ENCODE measurements around the gene METTL8. TPM values are rescaled to one million over a fixed set of nuclear protein-coding genes. Genes with fewer than 3 reads are reported as not detected.

METTL8 gene
- total and polyA plus RNA-seq, 7 donors = 3.0 to 15.5 (median 10.8) TPM

- intact Hi-C loops (cut with DNase I) = loop anchor here in 1 of 2 donors (10.0 kb wide), 1 partner anchor 68 kb away; no protein-coding TSS in a partner anchor
- Histone ChIP-seq H3K27me3 (ENCODE audit: insufficient read depth in 3 of 3, low read length in 2 of 3) (no peaks in the 10 kb centered on the region), H3K27ac (no peak overlapping the region), H3K36me3 (ENCODE audit: insufficient read depth in 1 of 2, low read depth in 1 of 2) (no peaks in the 10 kb centered on the region), H3K4me3 (no peak overlapping the region), H3K9me3 (no peaks in the 10 kb centered on the region), H3K4me1 (peaks cover 5% of the 10 kb centered on the region)
- TF ChIP-seq CTCF (IDR thresholded peaks at IDR 0.05) = no peak
- ATAC-seq = no peak
- 51 to 66% (median 57%) methylated on average over 2 of the region's 2 CpGs for WGBS, 3 donors
- no peak for DNase-seq
Measured at GRCh38 chr2:171412571-171413175, 21.1 kb downstream of the METTL8 start.

- no peak overlapping the region for H3K27ac ChIP-seq
- no peaks in the 10 kb centered on the region for H3K9me3 ChIP-seq
- ATAC-seq (no peak), DNase-seq (no peak)
- no peaks in the 10 kb centered on the region for H3K36me3 ChIP-seq (ENCODE audit: insufficient read depth in 1 of 2, low read depth in 1 of 2)
- H3K27me3 ChIP-seq (ENCODE audit: insufficient read depth in 3 of 3, low read length in 2 of 3) = no peaks in the 10 kb centered on the region
- no peak for TF ChIP-seq CTCF (IDR thresholded peaks at IDR 0.05)
- H3K4me3 ChIP-seq = no peak overlapping the region
- 91 to 94% (median 93%) methylated on average over 2 of the region's 2 CpGs for WGBS, 3 donors
- intact Hi-C loops (cut with DNase I) = loop anchor here in 1 of 2 donors (10.0 kb wide), 1 partner anchor 67 kb away; no protein-coding TSS in a partner anchor
- H3K4me1 ChIP-seq = peaks cover 5% of the 10 kb centered on the region
Measured at GRCh38 chr2:171411791-171412483, 21.9 kb downstream of the METTL8 start.

- DNase-seq (no peak), ATAC-seq (no peak)
- Histone ChIP-seq H3K9me3 (no peaks in the 10 kb centered on the region), H3K4me1 (peaks cover 5% of the 10 kb centered on the region), H3K27me3 (ENCODE audit: insufficient read depth in 3 of 3, low read length in 2 of 3) (no peaks in the 10 kb centered on the region), H3K4me3 (no peak overlapping the region), H3K36me3 (ENCODE audit: insufficient read depth in 1 of 2, low read depth in 1 of 2) (no peaks in the 10 kb centered on the region), H3K27ac (no peak overlapping the region)
- WGBS, 3 donors = 77 to 82% (median 81%) methylated on average over 1 of the region's 1 CpG
- intact Hi-C loops (cut with DNase I) = loop anchor here in 1 of 2 donors (10.0 kb wide), 1 partner anchor 66 kb away; no protein-coding TSS in a partner anchor
- TF ChIP-seq CTCF (IDR thresholded peaks at IDR 0.05) = no peak
Measured at GRCh38 chr2:171411214-171411613, 22.6 kb downstream of the METTL8 start.

GRCh38 chr2:171410624-171411023, 23.2 kb downstream of the METTL8 start:
- H3K4me1 ChIP-seq = peaks cover 2% of the 10 kb centered on the region
- H3K27me3 ChIP-seq (ENCODE audit: insufficient read depth in 3 of 3, low read length in 2 of 3) = no peaks in the 10 kb centered on the region
- DNase-seq (no peak), ATAC-seq (no peak)
- TF ChIP-seq CTCF (IDR thresholded peaks at IDR 0.05) = no peak
- no peak overlapping the region for H3K27ac ChIP-seq
- intact Hi-C loops (cut with DNase I) = loop anchor here in 1 of 2 donors (10.0 kb wide), 1 partner anchor 66 kb away; no protein-coding TSS in a partner anchor
- H3K4me3 ChIP-seq = no peak overlapping the region
- H3K36me3 ChIP-seq (ENCODE audit: insufficient read depth in 1 of 2, low read depth in 1 of 2) = no peaks in the 10 kb centered on the region
- H3K9me3 ChIP-seq = no peaks in the 10 kb centered on the region

Measured in psoas muscle (tissue), 8 donors.